GM23248 (cell line): ENCODE data around the gene ALDH5A1. TPM values are rescaled to one million over a fixed set of nuclear protein-coding genes. Genes with fewer than 3 reads are reported as not detected.

Experiments
- DNase-seq: peaks from one replicate; pipeline ENCODE4 v3.0.0-alpha.2; 2015
- H2AFZ ChIP-seq: fragments of 200-600 bp; sonication (generic); 2 replicates; pipeline ENCODE4 v1.6.1; 2016; ENCODE audit warnings: antibody characterized with exemption
- H3F3A ChIP-seq: fragments of 200-600 bp; sonication (generic); 2 replicates; pipeline ENCODE4 v1.6.1; 2016; ENCODE audit warnings: mild to moderate bottlenecking, antibody characterized with exemption, mixed run types; ENCODE audit not compliant: insufficient read depth
- H3K27ac ChIP-seq: fragments of 200-600 bp; sonication (generic); 2 replicates; pipeline ENCODE4 v1.5.1; 2016; ENCODE audit warnings: mild to moderate bottlenecking
- H3K27me3 ChIP-seq: fragments of 200-600 bp; sonication (generic); replicated peaks from 2 replicates; pipeline ENCODE4 v1.6.1; 2016; ENCODE audit warnings: mild to moderate bottlenecking; ENCODE audit not compliant: insufficient read depth
- H3K36me3 ChIP-seq: fragments of 200-600 bp; sonication (generic); 2 replicates; pipeline ENCODE4 v1.6.1; 2016; ENCODE audit warnings: low read depth, mild to moderate bottlenecking
- H3K4me1 ChIP-seq: fragments of 200-600 bp; sonication (generic); 2 replicates; pipeline ENCODE4 v1.6.1; 2016; ENCODE audit warnings: mild to moderate bottlenecking; ENCODE audit not compliant: insufficient read depth
- H3K4me2 ChIP-seq: fragments of 200-600 bp; sonication (generic); one replicate; pipeline ENCODE4 v1.6.1; 2016; ENCODE audit warnings: mild to moderate bottlenecking; ENCODE audit not compliant: unreplicated experiment
- H3K4me3 ChIP-seq: fragments of 200-600 bp; sonication (generic); 2 replicates; pipeline ENCODE4 v1.5.1; 2016; ENCODE audit warnings: mild to moderate bottlenecking
- H3K79me2 ChIP-seq: fragments of 200-600 bp; sonication (generic); 2 replicates; pipeline ENCODE4 v1.6.1; 2016; ENCODE audit warnings: mild to moderate bottlenecking; ENCODE audit not compliant: insufficient read depth
- H3K9ac ChIP-seq: fragments of 200-600 bp; sonication (generic); 2 replicates; pipeline ENCODE4 v1.6.1; 2016; ENCODE audit warnings: mild to moderate bottlenecking
- H3K9me2 ChIP-seq: fragments of 200-600 bp; sonication (generic); 2 replicates; pipeline ENCODE4 v1.6.1; 2016; ENCODE audit warnings: mixed run types, mild to moderate bottlenecking, moderate library complexity; ENCODE audit not compliant: insufficient read depth
- H3K9me3 ChIP-seq: fragments of 200-600 bp; sonication (generic); one replicate; pipeline ENCODE4 v1.6.1; 2017; ENCODE audit warnings: low read depth
- H4K20me1 ChIP-seq: fragments of 200-600 bp; sonication (generic); 2 replicates; pipeline ENCODE4 v1.6.0; 2016; ENCODE audit not compliant: insufficient read depth
- EZH2 ChIP-seq: fragments of 200-600 bp; sonication (generic); IDR thresholded peaks from 2 replicates; pipeline ENCODE4 v1.6.1; 2018; ENCODE audit warnings: antibody characterized with exemption, mild to moderate bottlenecking; ENCODE audit not compliant: insufficient read depth, poor library complexity, severe bottlenecking
- EZH2phosphoT487 ChIP-seq: fragments of 200-600 bp; sonication (generic); IDR thresholded peaks from 2 replicates; pipeline ENCODE4 v1.6.1; 2018; ENCODE audit warnings: antibody characterized with exemption, moderate library complexity, mild to moderate bottlenecking, low read depth; ENCODE audit not compliant: insufficient read depth
- WGBS, 2 experiments: methylation state at CpG; one replicate each; pipeline ENCODE4 v1.1.6; 2015 to 2017; ENCODE audit warnings: low lambda C conversion rate in 2 of 2, low coverage in 1 of 2; ENCODE audit errors: missing lambda C conversion rate in 2 of 2; 5-methylcytosine and 5-hydroxymethylcytosine counted together
- in situ Hi-C: fragments of 300-500 bp; cut with MboI; formaldehyde crosslinking; loops from 2 replicates; pipeline ENCODE4 v1.15.0; 2020
- polyA plus RNA-seq: library from polyadenylated mRNA; unstranded; fragments of >200 nt; fragmentation: Nextera tagmentation; extraction: Ambion mirVana; gene quantifications from 2 replicates; pipeline ENCODE4 v1.2.1, GENCODE V29; 2016
- total RNA-seq: library from RNA; depleted of rRNA; stranded (reverse); fragments of >200 nt; shearing (Covaris generic); gene quantifications from 2 replicates; pipeline ENCODE4 v1.2.3, GENCODE V29; 2014

The ALDH5A1 gene
- total and polyA plus RNA-seq, 2 experiments from 2014 or later, result 0.86 to 1.1 TPM

DNA sequence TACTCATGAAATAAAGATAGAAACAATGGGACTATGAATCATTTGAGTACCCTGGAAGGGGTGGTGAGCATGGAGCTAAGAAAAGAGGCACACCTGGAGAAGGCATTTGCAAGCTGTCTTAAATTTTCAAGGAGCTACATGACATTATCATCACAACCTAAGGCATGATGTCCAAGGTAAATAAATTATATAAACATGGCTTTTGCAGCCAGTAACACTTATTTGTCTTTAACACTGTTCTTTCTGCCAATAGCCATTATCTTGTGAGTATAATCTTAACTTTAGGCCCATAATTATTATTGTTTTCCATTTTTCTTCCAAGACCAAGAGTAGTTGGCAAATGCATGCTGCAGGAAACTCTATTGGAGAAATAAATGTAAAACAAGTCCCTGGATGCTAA lies 63.7 kb downstream of the ALDH5A1 start:
- Histone ChIP-seq H3K9me2 (no peaks in the 10 kb centered on the region), H3K27ac (no peak overlapping the region), H3K4me1 (no peaks in the 10 kb centered on the region), H3F3A (no peaks in the 10 kb centered on the region), H3K36me3 (no peaks in the 10 kb centered on the region), H2AFZ (no peak overlapping the region), H3K4me2 (no peak overlapping the region), H3K9ac (no peak overlapping the region), H3K79me2 (no peaks in the 10 kb centered on the region), H3K27me3 (no peaks in the 10 kb centered on the region; the same call in 1 of the 2 replicates), H4K20me1 (no peaks in the 10 kb centered on the region), H3K9me3 (no peaks in the 10 kb centered on the region), H3K4me3 (no peak overlapping the region)
- no peak for TF ChIP-seq EZH2phosphoT487
- TF ChIP-seq EZH2, result no peak
- in situ Hi-C loops, result no loop called here
- DNase-seq, result no peak

DNA sequence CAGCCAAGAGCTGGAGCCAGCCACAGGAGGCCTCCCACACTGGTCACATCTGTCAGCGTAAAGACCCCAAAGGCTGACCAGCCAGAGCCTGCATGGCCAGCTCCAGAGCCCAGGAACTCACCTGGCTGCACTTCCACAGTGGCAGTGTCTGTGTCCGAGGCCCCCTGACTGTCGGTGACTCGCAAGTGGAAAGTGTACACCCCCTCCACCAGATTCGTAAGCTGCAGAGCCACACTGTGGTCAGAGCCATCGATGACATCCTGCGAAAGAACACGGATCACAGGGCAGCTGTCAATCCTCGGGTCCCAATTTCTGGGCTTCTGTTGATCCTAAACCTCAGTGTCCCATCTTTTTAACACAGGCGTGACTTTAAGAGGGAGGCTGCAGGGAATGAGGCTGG lies 69.3 kb downstream of the ALDH5A1 start:
- Histone ChIP-seq H3K9ac (no peak overlapping the region), H3K4me1 (no peaks in the 10 kb centered on the region), H4K20me1 (no peaks in the 10 kb centered on the region), H3K4me3 (no peak overlapping the region), H2AFZ (no peak overlapping the region), H3K27me3 (no peaks in the 10 kb centered on the region; the same call in 1 of the 2 replicates), H3K79me2 (no peaks in the 10 kb centered on the region), H3K4me2 (no peak overlapping the region), H3K9me2 (no peaks in the 10 kb centered on the region), H3K27ac (no peak overlapping the region), H3K36me3 (no peaks in the 10 kb centered on the region), H3K9me3 (no peaks in the 10 kb centered on the region), H3F3A (no peaks in the 10 kb centered on the region)
- in situ Hi-C loops, result no loop called here
- DNase-seq, result no peak
- TF ChIP-seq EZH2, result no peak
- 77% methylated on average over 10 of the region's 10 CpGs for WGBS, 2 experiments

DNA sequence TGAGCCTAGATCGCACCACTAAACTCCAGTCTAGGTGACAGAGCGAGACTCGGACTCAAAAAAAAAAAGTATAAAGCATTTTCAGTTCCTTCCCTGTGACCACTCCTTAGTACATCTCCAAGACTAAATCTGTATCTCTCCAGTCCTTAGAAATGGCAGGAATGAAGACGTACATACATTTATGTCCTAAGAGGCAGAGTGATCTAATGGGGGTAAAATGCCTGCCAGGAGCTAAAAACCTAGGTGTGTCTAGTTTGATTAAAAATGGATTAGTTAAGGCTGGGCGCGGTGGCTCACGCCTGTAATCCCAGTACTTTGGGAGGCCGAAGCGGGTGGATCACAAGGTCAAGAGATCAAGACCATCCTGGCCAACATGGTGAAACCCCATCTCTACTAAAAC lies 70.4 kb downstream of the ALDH5A1 start:
- no peak for DNase-seq
- 86 to 89% methylated on average over 9 of the region's 9 CpGs for WGBS, 2 experiments
- no peak overlapping the region for H2AFZ ChIP-seq
- H3K27me3 ChIP-seq, result peaks cover 6% of the 10 kb centered on the region; the same call in 1 of the 2 replicates
- in situ Hi-C loops, result no loop called here
- H3K4me2 ChIP-seq, result no peak overlapping the region
- H3K9ac ChIP-seq, result no peak overlapping the region
- H3K27ac ChIP-seq, result no peak overlapping the region
- TF ChIP-seq EZH2 (no peak), EZH2phosphoT487 (no peak)
- H3K9me3 ChIP-seq, result no peaks in the 10 kb centered on the region
- H3K9me2 ChIP-seq, result no peaks in the 10 kb centered on the region
- H3K4me1 ChIP-seq, result no peaks in the 10 kb centered on the region
- H3K4me3 ChIP-seq, result no peak overlapping the region
- H4K20me1 ChIP-seq, result no peaks in the 10 kb centered on the region
- no peaks in the 10 kb centered on the region for H3K36me3 ChIP-seq
- H3F3A ChIP-seq, result no peaks in the 10 kb centered on the region
- no peaks in the 10 kb centered on the region for H3K79me2 ChIP-seq

DNA sequence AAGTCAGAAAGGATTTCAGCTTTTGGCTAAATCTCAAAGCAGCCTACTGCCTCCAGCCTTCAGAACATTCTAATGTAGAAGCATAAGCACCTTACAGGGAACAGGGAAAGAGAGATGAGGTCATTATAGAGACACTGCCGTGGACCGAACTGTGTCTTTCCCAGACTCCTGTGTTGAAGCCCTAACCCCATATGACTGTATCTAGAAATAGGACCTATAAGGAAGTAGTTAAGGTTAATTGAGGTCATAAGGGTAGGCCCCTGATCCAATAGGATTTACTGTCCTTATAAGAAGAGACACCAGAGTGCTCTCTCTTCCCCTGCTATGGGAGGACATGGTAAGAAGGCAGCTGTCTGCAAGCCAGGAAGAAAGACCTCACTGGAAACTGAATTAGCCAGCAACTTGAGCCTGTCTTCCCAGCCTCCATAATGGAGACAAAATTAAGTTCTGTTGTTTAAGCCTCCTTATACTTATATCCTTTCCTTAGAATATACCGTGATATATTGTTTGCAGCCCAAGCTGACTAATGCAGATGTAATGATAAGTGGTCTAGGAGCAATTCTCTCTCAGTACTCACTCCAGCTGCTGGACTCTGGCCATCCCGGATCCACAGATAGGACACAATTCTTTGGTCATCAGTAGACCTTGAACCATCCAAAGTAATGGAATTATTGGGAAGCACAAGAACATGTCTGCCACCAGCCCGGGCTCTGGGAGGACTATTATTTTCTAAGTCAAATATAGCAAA lies 71.4 kb downstream of the ALDH5A1 start:
- no peaks in the 10 kb centered on the region for H3K9me3 ChIP-seq
- no peaks in the 10 kb centered on the region for H3K79me2 ChIP-seq
- H3K27ac ChIP-seq, result no peak overlapping the region
- H3K36me3 ChIP-seq, result no peaks in the 10 kb centered on the region
- in situ Hi-C loops, result no loop called here
- H2AFZ ChIP-seq, result no peak overlapping the region
- H3K4me2 ChIP-seq, result no peak overlapping the region
- H3F3A ChIP-seq, result no peaks in the 10 kb centered on the region
- no peak overlapping the region for H3K4me3 ChIP-seq
- H3K9ac ChIP-seq, result no peak overlapping the region
- TF ChIP-seq EZH2 (no peak), EZH2phosphoT487 (no peak)
- peak; percentile 45 for DNase-seq
- WGBS, 2 experiments, result 52 to 60% methylated on average over 5 of the region's 5 CpGs
- no peaks in the 10 kb centered on the region for H3K9me2 ChIP-seq
- H4K20me1 ChIP-seq, result no peaks in the 10 kb centered on the region
- 0 out of 2 replicates have a peak, but pooled peaks cover 6% of the 10 kb centered on the region for H3K27me3 ChIP-seq
- H3K4me1 ChIP-seq, result no peaks in the 10 kb centered on the region

DNA sequence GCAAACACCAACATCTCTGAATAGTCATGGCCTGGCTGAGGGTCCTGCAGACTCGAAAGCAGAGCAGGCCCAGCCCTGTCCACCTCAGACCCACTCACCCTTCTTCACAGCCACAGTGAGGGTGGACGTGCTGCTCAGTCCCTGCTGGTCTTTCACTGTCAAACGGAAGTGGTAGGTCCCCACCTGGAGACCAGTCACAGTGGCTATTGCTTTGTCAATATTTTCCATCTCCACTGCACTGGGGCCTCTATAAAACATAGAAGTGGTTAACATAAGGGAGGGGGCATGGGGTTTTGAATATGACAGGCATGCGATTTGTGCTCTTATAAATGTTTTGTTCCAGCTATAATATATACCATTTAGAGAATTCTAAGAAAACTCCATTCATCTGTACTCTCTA lies 73.9 kb downstream of the ALDH5A1 start:
- H3K27ac ChIP-seq, result no peak overlapping the region
- no peak overlapping the region for H3K4me2 ChIP-seq
- no peaks in the 10 kb centered on the region for H3K9me3 ChIP-seq
- no peak for DNase-seq
- in situ Hi-C loops, result no loop called here
- H3K4me1 ChIP-seq, result no peaks in the 10 kb centered on the region
- no peaks in the 10 kb centered on the region for H3F3A ChIP-seq
- no peaks in the 10 kb centered on the region for H3K36me3 ChIP-seq
- no peak overlapping the region for H3K9ac ChIP-seq
- TF ChIP-seq EZH2, result no peak
- TF ChIP-seq EZH2phosphoT487, result no peak
- no peaks in the 10 kb centered on the region for H4K20me1 ChIP-seq
- H3K4me3 ChIP-seq, result no peak overlapping the region
- H3K27me3 ChIP-seq, result 0 out of 2 replicates have a peak, but pooled peaks cover 6% of the 10 kb centered on the region
- no peak overlapping the region for H2AFZ ChIP-seq
- WGBS, 2 experiments, result 40 to 45% methylated on average over 4 of the region's 4 CpGs
- H3K79me2 ChIP-seq, result no peaks in the 10 kb centered on the region
- H3K9me2 ChIP-seq, result no peaks in the 10 kb centered on the region
